ENCODE results near the gene ADAT1. TPM values are rescaled to one million over a fixed set of nuclear protein-coding genes. Genes with fewer than 3 reads are reported as not detected.

Gene ADAT1, protein sequence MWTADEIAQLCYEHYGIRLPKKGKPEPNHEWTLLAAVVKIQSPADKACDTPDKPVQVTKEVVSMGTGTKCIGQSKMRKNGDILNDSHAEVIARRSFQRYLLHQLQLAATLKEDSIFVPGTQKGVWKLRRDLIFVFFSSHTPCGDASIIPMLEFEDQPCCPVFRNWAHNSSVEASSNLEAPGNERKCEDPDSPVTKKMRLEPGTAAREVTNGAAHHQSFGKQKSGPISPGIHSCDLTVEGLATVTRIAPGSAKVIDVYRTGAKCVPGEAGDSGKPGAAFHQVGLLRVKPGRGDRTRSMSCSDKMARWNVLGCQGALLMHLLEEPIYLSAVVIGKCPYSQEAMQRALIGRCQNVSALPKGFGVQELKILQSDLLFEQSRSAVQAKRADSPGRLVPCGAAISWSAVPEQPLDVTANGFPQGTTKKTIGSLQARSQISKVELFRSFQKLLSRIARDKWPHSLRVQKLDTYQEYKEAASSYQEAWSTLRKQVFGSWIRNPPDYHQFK
- total RNA-seq, result 71.2 and 75.2 TPM in 2 replicates
- 56.7 TPM for total RNA-seq (2013)
- 28.4 and 31.7 TPM in 2 replicates for polyA plus RNA-seq
- 79.4 and 101 TPM in 2 replicates for polyA minus RNA-seq

DNA sequence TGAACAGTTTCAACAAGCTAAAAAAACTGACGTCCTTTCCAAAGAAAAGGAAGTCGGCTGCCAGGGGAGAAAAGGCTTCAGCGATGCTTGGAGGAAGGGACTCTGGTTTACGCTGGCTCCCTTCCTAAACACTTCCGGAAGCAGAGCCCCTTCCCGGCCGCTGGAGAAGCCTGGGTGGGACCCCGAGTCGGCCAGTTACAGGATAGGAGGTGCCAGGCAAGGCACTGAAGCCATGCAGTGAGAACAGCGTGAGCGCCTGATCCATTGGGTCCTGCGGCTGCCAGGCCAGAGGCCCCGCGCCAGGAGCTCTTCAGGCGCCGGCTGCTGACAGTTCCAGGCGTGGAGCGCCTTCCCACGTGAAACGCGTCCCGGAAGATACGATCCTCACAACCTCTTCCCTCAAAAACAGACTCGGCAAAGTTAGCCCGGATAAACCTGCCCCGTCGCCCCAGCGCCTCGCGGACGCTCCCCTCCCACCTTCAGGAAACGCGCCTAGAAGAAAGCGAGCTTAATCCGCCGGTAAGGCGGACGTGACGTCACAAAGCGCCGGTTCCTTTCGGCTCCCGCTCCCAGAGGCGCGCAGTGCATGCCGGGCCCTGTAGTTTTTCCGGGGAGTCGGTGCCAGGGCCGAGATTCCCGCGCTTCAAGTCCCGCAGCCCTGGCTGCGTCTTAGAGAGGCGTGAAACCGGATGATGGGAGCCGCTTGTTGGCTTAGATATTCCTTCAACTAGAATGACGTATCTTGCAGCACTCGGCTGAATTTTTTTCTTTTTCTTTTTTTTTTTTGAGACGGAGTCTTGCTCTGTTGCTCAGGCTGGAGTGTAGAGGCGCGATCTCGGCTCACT is at the start of gene ADAT1:
ADAT1 (minus strand) TSS at position 521 of the 845 bp plus-strand sequence. CDS start 2,482 bp downstream, outside the sequence.
- H3K27ac ChIP-seq (ENCODE audit: low read length in 2 of 2), result peak within 1 kb of the TSS; percentile 87 to 91
- under 1% methylated on average over 58 of the region's 62 CpGs for WGBS (ENCODE audit: insufficient coverage)
- ATAC-seq (ENCODE audit: low read depth), result peak; percentile 94
- peak within 1 kb of the TSS; percentile 68 to 85 (median 80) for H3K4me3 ChIP-seq (ENCODE audit: control extremely low read depth in 1 of 5, extremely low read depth in 1 of 5, insufficient read depth in 1 of 5, low read depth in 2 of 5, low read length in 4 of 5)
- H3K9ac ChIP-seq (ENCODE audit: low read length), result peak within 1 kb of the TSS; percentile 84
- H3K4me1 ChIP-seq (ENCODE audit: control insufficient read depth in 2 of 2, insufficient read depth in 2 of 2, low read length in 2 of 2), result peaks cover 12 to 27% of the 10 kb centered on the region in 2 donors
- no peaks in the 10 kb centered on the region for H3K27me3 ChIP-seq (replicated peaks in 1 of 4; ENCODE audit: control extremely low read depth in 1 of 4, control insufficient read depth in 3 of 4, insufficient read depth in 4 of 4, low read length in 3 of 4)
- peak within 1 kb of the TSS; percentile 80 for H3K4me2 ChIP-seq (replicated peaks; ENCODE audit: low read depth, low read length, poor library complexity, severe bottlenecking)
- H3K27ac Mint-ChIP-seq, result peak within 1 kb of the TSS; percentile 98
- H3K27me3 Mint-ChIP-seq, result no peaks in the 10 kb centered on the region
- intact Hi-C loops (cut with micrococcal nuclease), result loop anchor here (1.0 kb wide), 9 partner anchors 24 to 475 kb away; partner anchors contain the start of genes CFDP1, GABARAPL2, KARS1 and TERF2IP
- DNase-seq, result peak; percentile 98
- H3K79me2 ChIP-seq (ENCODE audit: control insufficient read depth, insufficient read depth, low read length), result peaks cover 31% of the 10 kb centered on the region
- H2AFZ ChIP-seq (ENCODE audit: insufficient read depth, low read depth, low read length, poor library complexity, severe bottlenecking), result peak within 1 kb of the TSS; percentile 74
- POLR2A ChIA-PET, result interaction anchor here (1.1 to 2.0 kb wide), 7 partner anchors 22 to 189 kb away, joined by 3 to 15 read pairs (median 5); partner anchors contain the start of genes CFDP1, GABARAPL2, KARS1 and TERF2IP
- peaks cover 2 to 36% of the 10 kb centered on the region in 2 experiments for H3K36me3 ChIP-seq (replicated peaks in 1 of 2; ENCODE audit: control extremely low read depth in 1 of 2, control insufficient read depth in 1 of 2, extremely low read depth in 1 of 2, insufficient read depth in 2 of 2, low read length in 1 of 2)
- H3K4me1 Mint-ChIP-seq, result peaks cover 27% of the 10 kb centered on the region
- H4K20me1 ChIP-seq (ENCODE audit: control insufficient read depth, insufficient read depth, low read length, poor library complexity, severe bottlenecking), result no peaks in the 10 kb centered on the region
- H3K9me3 ChIP-seq (ENCODE audit: control extremely low read depth in 1 of 3, control insufficient read depth in 2 of 3, insufficient read depth in 1 of 3, low read length in 2 of 3), result no peaks in the 10 kb centered on the region
- H3K9me3 Mint-ChIP-seq (ENCODE audit: insufficient read depth), result no peaks in the 10 kb centered on the region
- CTCF ChIA-PET, result interaction anchor here (0.8 to 2.6 kb wide), 13 partner anchors 10 to 189 kb away, joined by 3 to 19 read pairs (median 4); partner anchors contain the start of genes GABARAPL2, KARS1 and TERF2IP
- peak within 1 kb of the TSS; percentile 96 for H3K4me3 Mint-ChIP-seq
- TF ChIP-seq EZH2 (IDR thresholded peaks at IDR 0.05; ENCODE audit: borderline replicate concordance, insufficient read depth, low read depth, low read length, poor library complexity, severe bottlenecking), result no peak
- TF ChIP-seq, protein P1, sequence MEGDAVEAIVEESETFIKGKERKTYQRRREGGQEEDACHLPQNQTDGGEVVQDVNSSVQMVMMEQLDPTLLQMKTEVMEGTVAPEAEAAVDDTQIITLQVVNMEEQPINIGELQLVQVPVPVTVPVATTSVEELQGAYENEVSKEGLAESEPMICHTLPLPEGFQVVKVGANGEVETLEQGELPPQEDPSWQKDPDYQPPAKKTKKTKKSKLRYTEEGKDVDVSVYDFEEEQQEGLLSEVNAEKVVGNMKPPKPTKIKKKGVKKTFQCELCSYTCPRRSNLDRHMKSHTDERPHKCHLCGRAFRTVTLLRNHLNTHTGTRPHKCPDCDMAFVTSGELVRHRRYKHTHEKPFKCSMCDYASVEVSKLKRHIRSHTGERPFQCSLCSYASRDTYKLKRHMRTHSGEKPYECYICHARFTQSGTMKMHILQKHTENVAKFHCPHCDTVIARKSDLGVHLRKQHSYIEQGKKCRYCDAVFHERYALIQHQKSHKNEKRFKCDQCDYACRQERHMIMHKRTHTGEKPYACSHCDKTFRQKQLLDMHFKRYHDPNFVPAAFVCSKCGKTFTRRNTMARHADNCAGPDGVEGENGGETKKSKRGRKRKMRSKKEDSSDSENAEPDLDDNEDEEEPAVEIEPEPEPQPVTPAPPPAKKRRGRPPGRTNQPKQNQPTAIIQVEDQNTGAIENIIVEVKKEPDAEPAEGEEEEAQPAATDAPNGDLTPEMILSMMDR (IDR thresholded peaks at IDR 0.05), result no peak

All from B cell (primary cell).